ENCODE measurements around the gene DMD.

DMD gene

GRCh38 chrX:32871636-32872035 is 339.7 kb downstream of the DMD start:
- no peak overlapping the region for H3K4me3 ChIP-seq (ENCODE audit: low read length)
- no peak overlapping the region for H3K27ac ChIP-seq (ENCODE audit: low read length)
- H3K9me3 ChIP-seq (ENCODE audit: insufficient read depth, low read length), result no peaks in the 10 kb centered on the region
- no peaks in the 10 kb centered on the region for H3K79me2 ChIP-seq (ENCODE audit: low read length)
- H3K9ac ChIP-seq (ENCODE audit: low read length), result no peak overlapping the region
- no peak for TF ChIP-seq CTCF (IDR thresholded peaks at IDR 0.05; ENCODE audit: low read depth, low read length)
- no peak for TF ChIP-seq EZH2phosphoT487 (IDR thresholded peaks at IDR 0.05; ENCODE audit: low read depth)
- no peaks in the 10 kb centered on the region for H4K20me1 ChIP-seq (ENCODE audit: insufficient read depth, low read length)
- H2AFZ ChIP-seq (ENCODE audit: low read depth, low read length), result no peak overlapping the region
- no peaks in the 10 kb centered on the region for H3K4me1 ChIP-seq (ENCODE audit: low read length)
- no peaks in the 10 kb centered on the region for H3K27me3 ChIP-seq (ENCODE audit: low read depth, low read length)
- H3K36me3 ChIP-seq (replicated peaks; ENCODE audit: low read depth, low read length), result no peaks in the 10 kb centered on the region
- no peak overlapping the region for H3K4me2 ChIP-seq (ENCODE audit: low read length)

GRCh38 chrX:32868524-32868895 is 342.8 kb downstream of the DMD start:
- no peak overlapping the region for H2AFZ ChIP-seq (ENCODE audit: low read depth, low read length)
- no peaks in the 10 kb centered on the region for H3K9me3 ChIP-seq (ENCODE audit: insufficient read depth, low read length)
- H3K9ac ChIP-seq (ENCODE audit: low read length), result no peak overlapping the region
- no peak overlapping the region for H3K4me2 ChIP-seq (ENCODE audit: low read length)
- TF ChIP-seq EZH2phosphoT487 (IDR thresholded peaks at IDR 0.05; ENCODE audit: low read depth) (no peak), CTCF (IDR thresholded peaks at IDR 0.05; ENCODE audit: low read depth, low read length) (no peak)
- H3K36me3 ChIP-seq (replicated peaks; ENCODE audit: low read depth, low read length), result no peaks in the 10 kb centered on the region
- H3K4me3 ChIP-seq (ENCODE audit: low read length), result no peak overlapping the region
- H4K20me1 ChIP-seq (ENCODE audit: insufficient read depth, low read length), result no peaks in the 10 kb centered on the region
- H3K4me1 ChIP-seq (ENCODE audit: low read length), result no peaks in the 10 kb centered on the region
- H3K27me3 ChIP-seq (ENCODE audit: low read depth, low read length), result no peaks in the 10 kb centered on the region
- no peak overlapping the region for H3K27ac ChIP-seq (ENCODE audit: low read length)
- no peaks in the 10 kb centered on the region for H3K79me2 ChIP-seq (ENCODE audit: low read length)

GRCh38 chrX:32867781-32868523 is 343.4 kb downstream of the DMD start:
- Histone ChIP-seq H3K4me3 (ENCODE audit: low read length) (no peak overlapping the region), H3K9ac (ENCODE audit: low read length) (no peak overlapping the region), H3K27me3 (ENCODE audit: low read depth, low read length) (no peaks in the 10 kb centered on the region), H3K4me2 (ENCODE audit: low read length) (no peak overlapping the region), H4K20me1 (ENCODE audit: insufficient read depth, low read length) (no peaks in the 10 kb centered on the region), H3K79me2 (ENCODE audit: low read length) (no peaks in the 10 kb centered on the region), H3K9me3 (ENCODE audit: insufficient read depth, low read length) (no peaks in the 10 kb centered on the region), H3K27ac (ENCODE audit: low read length) (no peak overlapping the region), H3K36me3 (replicated peaks; ENCODE audit: low read depth, low read length) (no peaks in the 10 kb centered on the region), H2AFZ (ENCODE audit: low read depth, low read length) (no peak overlapping the region), H3K4me1 (ENCODE audit: low read length) (no peaks in the 10 kb centered on the region)
- no peak for TF ChIP-seq CTCF (IDR thresholded peaks at IDR 0.05; ENCODE audit: low read depth, low read length)
- no peak for TF ChIP-seq EZH2phosphoT487 (IDR thresholded peaks at IDR 0.05; ENCODE audit: low read depth)

GRCh38 chrX:32852203-32852602 is 359.1 kb downstream of the DMD start:
- no peak overlapping the region for H3K9ac ChIP-seq (ENCODE audit: low read length)
- H4K20me1 ChIP-seq (ENCODE audit: insufficient read depth, low read length), result no peaks in the 10 kb centered on the region
- H3K4me1 ChIP-seq (ENCODE audit: low read length), result no peaks in the 10 kb centered on the region
- no peaks in the 10 kb centered on the region for H3K27me3 ChIP-seq (ENCODE audit: low read depth, low read length)
- no peaks in the 10 kb centered on the region for H3K79me2 ChIP-seq (ENCODE audit: low read length)
- H3K4me3 ChIP-seq (ENCODE audit: low read length), result no peak overlapping the region
- H3K9me3 ChIP-seq (ENCODE audit: insufficient read depth, low read length), result no peaks in the 10 kb centered on the region
- no peak overlapping the region for H3K4me2 ChIP-seq (ENCODE audit: low read length)
- H3K36me3 ChIP-seq (replicated peaks; ENCODE audit: low read depth, low read length), result no peaks in the 10 kb centered on the region
- no peak overlapping the region for H3K27ac ChIP-seq (ENCODE audit: low read length)
- TF ChIP-seq CTCF (IDR thresholded peaks at IDR 0.05; ENCODE audit: low read depth, low read length), result no peak
- TF ChIP-seq EZH2phosphoT487 (IDR thresholded peaks at IDR 0.05; ENCODE audit: low read depth), result no peak
- H2AFZ ChIP-seq (ENCODE audit: low read depth, low read length), result no peak overlapping the region

All from OCI-LY3 (cell line).